ENCODE measurements around the gene JSRP1.
A peak's percentile ranks its signal among the peaks of the same experiment; 100 is the strongest.

JSRP1 gene

DNA sequence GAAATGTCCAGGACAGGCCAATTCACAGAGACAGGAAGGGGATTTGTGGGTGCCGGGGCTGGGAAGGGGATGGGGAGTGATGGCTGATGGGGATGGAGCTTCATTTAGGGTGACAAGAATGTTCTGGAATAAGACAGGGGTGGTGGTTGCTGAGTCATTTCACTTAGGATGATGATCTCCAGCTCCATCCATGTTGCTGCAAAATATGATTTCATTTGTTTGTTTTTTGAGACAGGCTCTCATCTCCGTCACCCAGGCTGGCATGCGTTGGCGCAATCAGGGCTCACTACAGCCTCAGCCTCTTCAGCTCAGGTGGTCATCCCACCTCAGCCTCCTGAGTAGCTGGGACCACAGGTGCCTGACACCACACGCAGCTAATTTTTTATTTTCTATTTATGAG, 3.1 kb upstream of the JSRP1 start:
- peak; percentile 48 for DNase-seq (ENCODE audit: low read depth)
- TF ChIP-seq CTCF (conservative IDR thresholded peaks at IDR 0.05; ENCODE audit: control insufficient read depth, insufficient read depth, low read depth, low read length): no peak
- H3K4me3 ChIP-seq (ENCODE audit: control insufficient read depth, low read depth, low read length): no peak overlapping the region

- DNase-seq (ENCODE audit: low read depth): no peak
- no peak overlapping the region for H3K4me3 ChIP-seq (ENCODE audit: control insufficient read depth, low read depth, low read length)
- no peak for TF ChIP-seq CTCF (conservative IDR thresholded peaks at IDR 0.05; ENCODE audit: control insufficient read depth, insufficient read depth, low read depth, low read length)
Observed at GRCh38 chr19:2255112-2255845, 938 bp downstream of the JSRP1 start.

GRCh38 chr19:2254064-2254872, 1.9 kb downstream of the JSRP1 start:
- no peak overlapping the region for H3K4me3 ChIP-seq (ENCODE audit: control insufficient read depth, low read depth, low read length)
- no peak for DNase-seq (ENCODE audit: low read depth)
- TF ChIP-seq CTCF (conservative IDR thresholded peaks at IDR 0.05; ENCODE audit: control insufficient read depth, insufficient read depth, low read depth, low read length): peak; percentile 21

DNA sequence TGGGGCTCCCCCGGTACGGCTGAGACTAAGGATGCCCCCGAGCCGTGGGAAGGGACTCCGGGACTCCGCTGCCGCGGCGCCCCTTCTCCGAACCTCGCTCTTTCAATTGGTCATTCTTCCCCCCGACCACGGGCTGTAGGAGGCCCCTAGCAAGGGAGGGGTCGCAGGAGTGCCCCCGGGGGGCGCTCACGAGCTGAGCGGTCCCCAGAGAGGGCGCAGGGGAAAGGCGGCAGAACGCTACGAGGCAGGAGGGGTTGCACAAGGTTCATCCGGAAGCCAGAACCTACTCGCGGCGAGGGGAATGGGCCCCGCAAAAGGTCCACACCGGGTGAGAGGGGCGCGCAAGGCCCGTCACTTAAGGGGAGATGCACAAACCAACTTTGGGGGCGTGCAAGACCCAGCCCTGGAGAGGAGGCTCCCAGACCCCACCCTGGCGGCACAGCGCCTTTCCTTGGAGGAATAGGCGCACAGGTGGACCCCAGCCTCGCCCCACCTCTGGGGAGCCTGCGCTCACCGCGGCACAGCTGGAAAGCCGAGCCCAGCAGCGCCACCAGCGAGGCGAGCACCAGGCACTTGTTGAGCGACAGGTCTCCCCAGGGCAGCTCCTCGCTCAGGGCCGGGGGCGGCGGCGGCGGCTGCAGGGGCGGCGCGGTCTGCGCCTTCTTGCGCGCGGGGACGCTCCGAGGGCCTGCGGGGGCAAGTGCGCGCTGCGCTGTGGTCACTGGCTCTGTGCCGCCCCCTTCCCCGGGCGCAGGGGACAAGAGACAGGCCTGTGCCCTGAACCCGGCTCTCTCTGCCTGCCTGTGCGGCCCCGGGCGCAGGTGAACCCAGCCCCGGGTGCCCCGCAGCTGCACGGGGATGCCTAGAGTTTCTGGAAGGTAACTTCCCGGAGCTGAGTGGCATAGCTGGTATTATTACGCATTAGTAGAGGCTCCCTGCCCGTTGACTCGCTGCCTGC, 2.8 kb downstream of the JSRP1 start:
- no peak overlapping the region for H3K4me3 ChIP-seq (ENCODE audit: control insufficient read depth, low read depth, low read length)
- no peak for TF ChIP-seq CTCF (conservative IDR thresholded peaks at IDR 0.05; ENCODE audit: control insufficient read depth, insufficient read depth, low read depth, low read length)
- DNase-seq (ENCODE audit: low read depth): no peak

DNA sequence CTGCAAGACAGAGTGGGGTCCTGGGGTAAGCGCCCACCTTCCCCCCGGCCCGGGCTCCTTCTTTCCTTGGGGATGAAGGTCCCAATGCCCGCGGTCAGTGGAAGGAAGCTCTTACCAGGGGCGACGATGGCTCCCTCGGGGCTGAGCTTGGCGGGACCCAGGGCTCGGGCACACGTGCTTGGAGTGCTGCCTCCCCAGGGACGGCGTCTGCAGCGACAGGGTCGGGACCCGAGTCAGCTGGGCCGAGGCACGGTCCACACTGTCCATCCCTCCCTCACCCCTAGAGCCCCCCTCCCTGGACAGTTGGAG, 3.5 kb downstream of the JSRP1 start:
- H3K4me3 ChIP-seq (ENCODE audit: control insufficient read depth, low read depth, low read length): no peak overlapping the region
- TF ChIP-seq CTCF (conservative IDR thresholded peaks at IDR 0.05; ENCODE audit: control insufficient read depth, insufficient read depth, low read depth, low read length): no peak
- no peak for DNase-seq (ENCODE audit: low read depth)

GRCh38 chr19:2252055-2252796, 4.0 kb downstream of the JSRP1 start:
- no peak for DNase-seq (ENCODE audit: low read depth)
- H3K4me3 ChIP-seq (ENCODE audit: control insufficient read depth, low read depth, low read length): no peak overlapping the region
- no peak for TF ChIP-seq CTCF (conservative IDR thresholded peaks at IDR 0.05; ENCODE audit: control insufficient read depth, insufficient read depth, low read depth, low read length)
